Measurements from ENCODE around the gene TM4SF18. TPM values are rescaled to one million over a fixed set of nuclear protein-coding genes. Genes with fewer than 3 reads are reported as not detected.

TM4SF18 gene
- total and polyA plus RNA-seq, 2 donors (not counting 1 experiment from before 2014, with no cell fraction given): not detected

- H3K4me2 ChIP-seq (replicated peaks; ENCODE audit: low read depth, low read length, poor library complexity, severe bottlenecking): no peak overlapping the region
- H3K36me3 ChIP-seq (replicated peaks in 1 of 2; ENCODE audit: control extremely low read depth in 1 of 2, control insufficient read depth in 1 of 2, extremely low read depth in 1 of 2, insufficient read depth in 2 of 2, low read length in 1 of 2): no peaks in the 10 kb centered on the region
- H4K20me1 ChIP-seq (ENCODE audit: control insufficient read depth, insufficient read depth, low read length, poor library complexity, severe bottlenecking): no peaks in the 10 kb centered on the region
- intact Hi-C loops (cut with micrococcal nuclease): no loop called here
- H3K9me3 Mint-ChIP-seq (ENCODE audit: insufficient read depth): no peaks in the 10 kb centered on the region
- H3K9ac ChIP-seq (ENCODE audit: low read length): no peak overlapping the region
- H3K4me1 ChIP-seq (ENCODE audit: control insufficient read depth in 2 of 2, insufficient read depth in 2 of 2, low read length in 2 of 2): no peaks in the 10 kb centered on the region
- TF ChIP-seq EZH2 (IDR thresholded peaks at IDR 0.05; ENCODE audit: borderline replicate concordance, insufficient read depth, low read depth, low read length, poor library complexity, severe bottlenecking): no peak
- TF ChIP-seq CTCF (IDR thresholded peaks at IDR 0.05): no peak
- ATAC-seq (ENCODE audit: low read depth) (no peak), DNase-seq (no peak)
- no peaks in the 10 kb centered on the region for H3K79me2 ChIP-seq (ENCODE audit: control insufficient read depth, insufficient read depth, low read length)
- no peak overlapping the region for H3K27ac ChIP-seq (ENCODE audit: low read length in 2 of 2)
- no peaks in the 10 kb centered on the region for H3K4me1 Mint-ChIP-seq
- no peaks in the 10 kb centered on the region for H3K27me3 ChIP-seq (replicated peaks in 1 of 4; ENCODE audit: control extremely low read depth in 1 of 4, control insufficient read depth in 3 of 4, insufficient read depth in 4 of 4, low read length in 3 of 4)
- H3K27ac Mint-ChIP-seq: no peak overlapping the region
- H3K4me3 Mint-ChIP-seq: no peak overlapping the region
- POLR2A ChIA-PET: no interaction called here
- peaks cover 25% of the 10 kb centered on the region for H3K27me3 Mint-ChIP-seq
- CTCF ChIA-PET: no interaction called here
- no peaks in the 10 kb centered on the region for H3K9me3 ChIP-seq (ENCODE audit: control extremely low read depth in 1 of 3, control insufficient read depth in 2 of 3, insufficient read depth in 1 of 3, low read length in 2 of 3)
- H2AFZ ChIP-seq (ENCODE audit: insufficient read depth, low read depth, low read length, poor library complexity, severe bottlenecking): no peak overlapping the region
- no peak overlapping the region for H3K4me3 ChIP-seq (ENCODE audit: control extremely low read depth in 1 of 5, extremely low read depth in 1 of 5, insufficient read depth in 1 of 5, low read depth in 2 of 5, low read length in 4 of 5)
- no CpG with 5 or more reads among the region's 2 CpGs for WGBS (ENCODE audit: insufficient coverage)
Observed at GRCh38 chr3:149316437-149316836, 17.0 kb downstream of the TM4SF18 start.

- Mint-ChIP-seq H3K9me3 (ENCODE audit: insufficient read depth) (no peaks in the 10 kb centered on the region), H3K27ac (no peak overlapping the region), H3K4me1 (no peaks in the 10 kb centered on the region), H3K4me3 (no peak overlapping the region), H3K27me3 (peaks cover 29% of the 10 kb centered on the region)
- Histone ChIP-seq H3K4me3 (ENCODE audit: control extremely low read depth in 1 of 5, extremely low read depth in 1 of 5, insufficient read depth in 1 of 5, low read depth in 2 of 5, low read length in 4 of 5) (no peak overlapping the region), H3K79me2 (ENCODE audit: control insufficient read depth, insufficient read depth, low read length) (no peaks in the 10 kb centered on the region), H3K9me3 (ENCODE audit: control extremely low read depth in 1 of 3, control insufficient read depth in 2 of 3, insufficient read depth in 1 of 3, low read length in 2 of 3) (no peaks in the 10 kb centered on the region), H2AFZ (ENCODE audit: insufficient read depth, low read depth, low read length, poor library complexity, severe bottlenecking) (no peak overlapping the region), H3K4me2 (replicated peaks; ENCODE audit: low read depth, low read length, poor library complexity, severe bottlenecking) (no peak overlapping the region), H4K20me1 (ENCODE audit: control insufficient read depth, insufficient read depth, low read length, poor library complexity, severe bottlenecking) (no peaks in the 10 kb centered on the region), H3K27ac (ENCODE audit: low read length in 2 of 2) (no peak overlapping the region), H3K9ac (ENCODE audit: low read length) (no peak overlapping the region), H3K4me1 (ENCODE audit: control insufficient read depth in 2 of 2, insufficient read depth in 2 of 2, low read length in 2 of 2) (no peaks in the 10 kb centered on the region), H3K36me3 (replicated peaks in 1 of 2; ENCODE audit: control extremely low read depth in 1 of 2, control insufficient read depth in 1 of 2, extremely low read depth in 1 of 2, insufficient read depth in 2 of 2, low read length in 1 of 2) (no peaks in the 10 kb centered on the region), H3K27me3 (replicated peaks in 1 of 4; ENCODE audit: control extremely low read depth in 1 of 4, control insufficient read depth in 3 of 4, insufficient read depth in 4 of 4, low read length in 3 of 4) (peaks cover 0 to 3% (median 0%) of the 10 kb centered on the region in 4 experiments)
- intact Hi-C loops (cut with micrococcal nuclease): no loop called here
- DNase-seq (no peak), ATAC-seq (ENCODE audit: low read depth) (no peak)
- no peak for TF ChIP-seq CTCF (IDR thresholded peaks at IDR 0.05)
- no peak for TF ChIP-seq EZH2 (IDR thresholded peaks at IDR 0.05; ENCODE audit: borderline replicate concordance, insufficient read depth, low read depth, low read length, poor library complexity, severe bottlenecking)
- CTCF ChIA-PET: no interaction called here
- no CpG with 5 or more reads among the region's 3 CpGs for WGBS (ENCODE audit: insufficient coverage)
- POLR2A ChIA-PET: no interaction called here
Observed at GRCh38 chr3:149315694-149316093, 17.7 kb downstream of the TM4SF18 start.
